ENCODE measurements around the gene FAM47E. TPM values are rescaled to one million over a fixed set of nuclear protein-coding genes. Genes with fewer than 3 reads are reported as not detected.

FAM47E gene
- total and polyA plus RNA-seq, 4 donors, result 0.85 to 2.5 (median 1.7) TPM

DNA sequence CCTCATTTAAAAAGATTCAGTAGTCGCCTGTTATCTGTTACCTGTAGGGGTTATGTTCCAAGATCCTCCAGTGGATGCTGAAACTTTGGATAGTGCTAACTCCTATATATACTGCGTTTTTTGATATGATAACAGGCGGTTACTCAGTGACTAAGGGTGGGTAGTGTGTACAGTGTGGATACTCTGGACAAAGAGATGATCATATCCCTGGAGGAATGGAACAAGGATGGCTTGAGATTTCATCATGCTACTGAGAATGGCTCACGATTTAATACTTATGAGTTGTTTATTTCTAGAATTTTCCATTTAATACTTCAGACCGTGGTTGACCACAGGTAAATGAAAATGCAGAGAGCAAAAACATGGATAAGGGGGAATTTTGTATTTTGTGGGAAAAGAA, 21.5 kb downstream of the FAM47E start:
- 41% methylated on average over 5 of the region's 5 CpGs for WGBS
- Histone ChIP-seq H3K27me3 (ENCODE audit: control insufficient read depth in 4 of 4, insufficient read depth in 4 of 4, low read length in 3 of 4) (no peaks in the 10 kb centered on the region), H3K4me3 (ENCODE audit: low read depth in 1 of 3, low read length in 3 of 3) (no peak overlapping the region), H3K36me3 (ENCODE audit: control insufficient read depth in 4 of 4, insufficient read depth in 3 of 4, low read depth in 1 of 4, low read length in 3 of 4) (no peaks in the 10 kb centered on the region), H3K4me1 (ENCODE audit: control insufficient read depth in 4 of 4, insufficient read depth in 4 of 4, low read length in 3 of 4) (peaks cover 2 to 60% (median 28%) of the 10 kb centered on the region in 4 donors), H3K9ac (ENCODE audit: low read depth in 1 of 2, low read length in 2 of 2) (no peak overlapping the region), H3K9me3 (ENCODE audit: control insufficient read depth in 4 of 4, low read length in 3 of 4) (no peaks in the 10 kb centered on the region), H3K27ac (ENCODE audit: low read depth in 1 of 2, low read length in 2 of 2) (peak overlapping the region; percentile 45 to 66)
- TF ChIP-seq NR2F2 (IDR thresholded peaks at IDR 0.05) (no peak), RXRA (IDR thresholded peaks at IDR 0.05) (no peak), ATF3 (IDR thresholded peaks at IDR 0.05) (no peak), GABPA (IDR thresholded peaks at IDR 0.05 in 1 of 2, conservative IDR thresholded peaks at IDR 0.05 in 1 of 2) (no peak), EGR1 (IDR thresholded peaks at IDR 0.05; ENCODE audit: low read depth in 2 of 2) (no peak), FOXA1 (IDR thresholded peaks at IDR 0.05) (no peak), SP1 (IDR thresholded peaks at IDR 0.05) (no peak), HNF4G (IDR thresholded peaks at IDR 0.05) (no peak), RAD21 (IDR thresholded peaks at IDR 0.05) (no peak), YY1 (IDR thresholded peaks at IDR 0.05) (no peak), ZBTB33 (IDR thresholded peaks at IDR 0.05) (no peak), FOXA2 (IDR thresholded peaks at IDR 0.05) (no peak), JUND (IDR thresholded peaks at IDR 0.05) (no peak), TAF1 (conservative IDR thresholded peaks at IDR 0.05) (no peak), HNF4A (conservative IDR thresholded peaks at IDR 0.05) (no peak)
- TF ChIP-seq, protein P1, sequence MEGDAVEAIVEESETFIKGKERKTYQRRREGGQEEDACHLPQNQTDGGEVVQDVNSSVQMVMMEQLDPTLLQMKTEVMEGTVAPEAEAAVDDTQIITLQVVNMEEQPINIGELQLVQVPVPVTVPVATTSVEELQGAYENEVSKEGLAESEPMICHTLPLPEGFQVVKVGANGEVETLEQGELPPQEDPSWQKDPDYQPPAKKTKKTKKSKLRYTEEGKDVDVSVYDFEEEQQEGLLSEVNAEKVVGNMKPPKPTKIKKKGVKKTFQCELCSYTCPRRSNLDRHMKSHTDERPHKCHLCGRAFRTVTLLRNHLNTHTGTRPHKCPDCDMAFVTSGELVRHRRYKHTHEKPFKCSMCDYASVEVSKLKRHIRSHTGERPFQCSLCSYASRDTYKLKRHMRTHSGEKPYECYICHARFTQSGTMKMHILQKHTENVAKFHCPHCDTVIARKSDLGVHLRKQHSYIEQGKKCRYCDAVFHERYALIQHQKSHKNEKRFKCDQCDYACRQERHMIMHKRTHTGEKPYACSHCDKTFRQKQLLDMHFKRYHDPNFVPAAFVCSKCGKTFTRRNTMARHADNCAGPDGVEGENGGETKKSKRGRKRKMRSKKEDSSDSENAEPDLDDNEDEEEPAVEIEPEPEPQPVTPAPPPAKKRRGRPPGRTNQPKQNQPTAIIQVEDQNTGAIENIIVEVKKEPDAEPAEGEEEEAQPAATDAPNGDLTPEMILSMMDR (IDR thresholded peaks at IDR 0.05; ENCODE audit: low read depth, low read length, missing input control), result no peak
- TF ChIP-seq, protein P2, sequence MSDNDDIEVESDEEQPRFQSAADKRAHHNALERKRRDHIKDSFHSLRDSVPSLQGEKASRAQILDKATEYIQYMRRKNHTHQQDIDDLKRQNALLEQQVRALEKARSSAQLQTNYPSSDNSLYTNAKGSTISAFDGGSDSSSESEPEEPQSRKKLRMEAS (IDR thresholded peaks at IDR 0.05), result no peak
- DNase-seq (ENCODE audit: low spot score), result no peak

DNA sequence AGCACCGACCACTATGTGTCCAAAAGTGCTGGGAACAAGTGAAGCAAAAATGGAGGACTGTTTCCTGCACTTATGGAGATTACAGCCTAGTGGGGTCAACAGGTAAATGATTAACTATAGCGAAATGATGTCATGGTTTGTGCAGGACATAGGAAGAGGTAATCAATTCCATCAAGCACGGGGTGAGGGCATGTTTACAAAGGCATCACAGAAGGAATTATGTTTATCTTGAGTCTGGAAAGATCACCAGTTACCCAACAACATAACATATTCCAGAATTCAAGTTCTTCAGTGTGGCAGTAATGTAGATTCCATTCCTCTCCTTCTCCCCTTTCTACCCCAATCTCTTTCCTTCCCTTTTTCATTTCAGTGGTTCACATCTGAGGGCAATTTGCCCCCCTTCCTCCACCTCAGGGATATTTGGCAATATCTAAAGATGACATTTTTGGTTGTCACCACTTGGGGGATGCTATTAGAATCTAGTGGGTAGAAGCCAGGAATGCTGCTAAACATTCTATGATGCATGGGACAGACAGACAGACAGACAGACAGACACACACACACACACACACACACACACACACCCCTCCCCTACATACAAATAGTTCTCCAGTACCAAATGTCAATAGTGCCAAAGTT, 24.1 kb downstream of the FAM47E start:
- Histone ChIP-seq H3K4me1 (ENCODE audit: control insufficient read depth in 4 of 4, insufficient read depth in 4 of 4, low read length in 3 of 4) (peaks cover 5 to 83% (median 43%) of the 10 kb centered on the region in 4 donors), H3K27ac (ENCODE audit: low read depth in 1 of 2, low read length in 2 of 2) (peak overlapping the region; percentile 47 to 88), H3K36me3 (ENCODE audit: control insufficient read depth in 4 of 4, insufficient read depth in 3 of 4, low read depth in 1 of 4, low read length in 3 of 4) (no peaks in the 10 kb centered on the region), H3K9ac (ENCODE audit: low read depth in 1 of 2, low read length in 2 of 2) (no peak overlapping the region), H3K9me3 (ENCODE audit: control insufficient read depth in 4 of 4, low read length in 3 of 4) (no peaks in the 10 kb centered on the region), H3K27me3 (ENCODE audit: control insufficient read depth in 4 of 4, insufficient read depth in 4 of 4, low read length in 3 of 4) (no peaks in the 10 kb centered on the region), H3K4me3 (ENCODE audit: low read depth in 1 of 3, low read length in 3 of 3) (no peak overlapping the region)
- no peak for DNase-seq (ENCODE audit: low spot score)
- WGBS, result 32% methylated on average over 3 of the region's 3 CpGs
- TF ChIP-seq FOXA2 (IDR thresholded peaks at IDR 0.05) (peak; percentile 99), HNF4G (IDR thresholded peaks at IDR 0.05) (peak; percentile 30), ZBTB33 (IDR thresholded peaks at IDR 0.05) (peak; percentile 70), RAD21 (IDR thresholded peaks at IDR 0.05) (peak; percentile 38 to 54), FOXA1 (IDR thresholded peaks at IDR 0.05) (peak; percentile 95), GABPA (IDR thresholded peaks at IDR 0.05 in 1 of 2, conservative IDR thresholded peaks at IDR 0.05 in 1 of 2) (peak in 1 of 2 donors; percentile 10), YY1 (IDR thresholded peaks at IDR 0.05) (peak; percentile 93), JUND (IDR thresholded peaks at IDR 0.05) (peak; percentile 89 to 96), NR2F2 (IDR thresholded peaks at IDR 0.05) (no peak), SP1 (IDR thresholded peaks at IDR 0.05) (peak; percentile 78), TAF1 (conservative IDR thresholded peaks at IDR 0.05) (no peak)
- TF ChIP-seq, protein P1 (IDR thresholded peaks at IDR 0.05; ENCODE audit: low read depth, low read length, missing input control), result peak; percentile 8
- TF ChIP-seq, protein P2 (IDR thresholded peaks at IDR 0.05), result peak; percentile 67

Measured in liver (tissue), 9 donors.